ENCODE data around the gene TSC22D4. TPM values are rescaled to one million over a fixed set of nuclear protein-coding genes. Genes with fewer than 3 reads are reported as not detected.

TSC22D4 gene
- total RNA-seq, 1 donor from 2014 or later = 53.4 TPM

- Histone ChIP-seq H3K4me3 (ENCODE audit: insufficient read depth, low read depth, low read length) (no peak overlapping the region), H4K20me1 (ENCODE audit: insufficient read depth, low read length) (peaks cover 44% of the 10 kb centered on the region), H3K79me2 (ENCODE audit: insufficient read depth, low read length) (peaks cover 64% of the 10 kb centered on the region), H3K27ac (ENCODE audit: low read depth, low read length) (no peak overlapping the region), H3K36me3 (ENCODE audit: insufficient read depth, low read length) (peaks cover 22% of the 10 kb centered on the region), H3K4me2 (ENCODE audit: low read length) (peak overlapping the region; percentile 87), H3K4me1 (ENCODE audit: insufficient read depth, low read length) (peaks cover 22% of the 10 kb centered on the region), H3K27me3 (ENCODE audit: insufficient read depth, low read length) (no peaks in the 10 kb centered on the region), H3K9me3 (ENCODE audit: insufficient read depth, low read depth, low read length) (no peaks in the 10 kb centered on the region), H2AFZ (ENCODE audit: low read depth, low read length) (no peak overlapping the region), H3K9ac (ENCODE audit: low read length) (no peak overlapping the region)
- H3K9me3 Mint-ChIP-seq (ENCODE audit: unreplicated experiment) = no peaks in the 10 kb centered on the region
- no peaks in the 10 kb centered on the region for H3K27me3 Mint-ChIP-seq (ENCODE audit: low read depth, unreplicated experiment)
- H3K4me3 Mint-ChIP-seq (ENCODE audit: unreplicated experiment) = peak overlapping the region; percentile 85
- DNase-seq (ENCODE audit: low read depth) (no peak), FAIRE-seq (no peak)
- H3K4me1 Mint-ChIP-seq (ENCODE audit: low read depth, unreplicated experiment) = peaks cover 17% of the 10 kb centered on the region
- peaks cover 10% of the 10 kb centered on the region for H3K36me3 Mint-ChIP-seq (ENCODE audit: low read depth, unreplicated experiment)
- no peak overlapping the region for H3K27ac Mint-ChIP-seq (ENCODE audit: unreplicated experiment)
- no peak for TF ChIP-seq EZH2 (IDR thresholded peaks at IDR 0.05; ENCODE audit: insufficient read depth, low read length)
- TF ChIP-seq CTCF (IDR thresholded peaks at IDR 0.05; ENCODE audit: insufficient read depth, low read depth, low read length) = no peak
These were observed 47.0 kb downstream of the TSC22D4 start for GRCh38 chr7:100432053-100432452.

- Histone ChIP-seq H2AFZ (ENCODE audit: low read depth, low read length) (no peak overlapping the region), H4K20me1 (ENCODE audit: insufficient read depth, low read length) (peaks cover 44% of the 10 kb centered on the region), H3K4me2 (ENCODE audit: low read length) (peak overlapping the region; percentile 87), H3K4me3 (ENCODE audit: insufficient read depth, low read depth, low read length) (peak overlapping the region; percentile 81), H3K27me3 (ENCODE audit: insufficient read depth, low read length) (no peaks in the 10 kb centered on the region), H3K9me3 (ENCODE audit: insufficient read depth, low read depth, low read length) (no peaks in the 10 kb centered on the region), H3K36me3 (ENCODE audit: insufficient read depth, low read length) (peaks cover 22% of the 10 kb centered on the region), H3K4me1 (ENCODE audit: insufficient read depth, low read length) (peaks cover 22% of the 10 kb centered on the region), H3K9ac (ENCODE audit: low read length) (peak overlapping the region; percentile 96), H3K27ac (ENCODE audit: low read depth, low read length) (no peak overlapping the region), H3K79me2 (ENCODE audit: insufficient read depth, low read length) (peaks cover 64% of the 10 kb centered on the region)
- no peak for FAIRE-seq
- H3K4me1 Mint-ChIP-seq (ENCODE audit: low read depth, unreplicated experiment) = peaks cover 17% of the 10 kb centered on the region
- H3K27ac Mint-ChIP-seq (ENCODE audit: unreplicated experiment) = no peak overlapping the region
- TF ChIP-seq EZH2 (IDR thresholded peaks at IDR 0.05; ENCODE audit: insufficient read depth, low read length) (no peak), CTCF (IDR thresholded peaks at IDR 0.05; ENCODE audit: insufficient read depth, low read depth, low read length) (no peak)
- no peaks in the 10 kb centered on the region for H3K27me3 Mint-ChIP-seq (ENCODE audit: low read depth, unreplicated experiment)
- no peak for DNase-seq (ENCODE audit: low read depth)
- H3K4me3 Mint-ChIP-seq (ENCODE audit: unreplicated experiment) = peak overlapping the region; percentile 85
- peaks cover 10% of the 10 kb centered on the region for H3K36me3 Mint-ChIP-seq (ENCODE audit: low read depth, unreplicated experiment)
- no peaks in the 10 kb centered on the region for H3K9me3 Mint-ChIP-seq (ENCODE audit: unreplicated experiment)
These were observed 47.7 kb downstream of the TSC22D4 start for GRCh38 chr7:100431286-100431735.

- Mint-ChIP-seq H3K9me3 (ENCODE audit: unreplicated experiment) (no peaks in the 10 kb centered on the region), H3K27ac (ENCODE audit: unreplicated experiment) (peak overlapping the region; percentile 84), H3K27me3 (ENCODE audit: low read depth, unreplicated experiment) (no peaks in the 10 kb centered on the region), H3K4me3 (ENCODE audit: unreplicated experiment) (peak overlapping the region; percentile 85), H3K36me3 (ENCODE audit: low read depth, unreplicated experiment) (peaks cover 10% of the 10 kb centered on the region), H3K4me1 (ENCODE audit: low read depth, unreplicated experiment) (peaks cover 17% of the 10 kb centered on the region)
- H3K36me3 ChIP-seq (ENCODE audit: insufficient read depth, low read length) = peaks cover 22% of the 10 kb centered on the region
- TF ChIP-seq EZH2 (IDR thresholded peaks at IDR 0.05; ENCODE audit: insufficient read depth, low read length) (no peak), CTCF (IDR thresholded peaks at IDR 0.05; ENCODE audit: insufficient read depth, low read depth, low read length) (no peak)
- H3K27me3 ChIP-seq (ENCODE audit: insufficient read depth, low read length) = no peaks in the 10 kb centered on the region
- peaks cover 44% of the 10 kb centered on the region for H4K20me1 ChIP-seq (ENCODE audit: insufficient read depth, low read length)
- DNase-seq (ENCODE audit: low read depth) (no peak), FAIRE-seq (no peak)
- no peak overlapping the region for H2AFZ ChIP-seq (ENCODE audit: low read depth, low read length)
- peaks cover 22% of the 10 kb centered on the region for H3K4me1 ChIP-seq (ENCODE audit: insufficient read depth, low read length)
- H3K79me2 ChIP-seq (ENCODE audit: insufficient read depth, low read length) = peaks cover 58% of the 10 kb centered on the region
- peak overlapping the region; percentile 81 for H3K4me3 ChIP-seq (ENCODE audit: insufficient read depth, low read depth, low read length)
- peak overlapping the region; percentile 98 for H3K27ac ChIP-seq (ENCODE audit: low read depth, low read length)
- no peaks in the 10 kb centered on the region for H3K9me3 ChIP-seq (ENCODE audit: insufficient read depth, low read depth, low read length)
- peak overlapping the region; percentile 96 for H3K9ac ChIP-seq (ENCODE audit: low read length)
- H3K4me2 ChIP-seq (ENCODE audit: low read length) = peak overlapping the region; percentile 87
These were observed 48.3 kb downstream of the TSC22D4 start for GRCh38 chr7:100430493-100431285.
